Measurements from ENCODE around the gene PIP5K1C.
"Not testable (repeated sequence)": the region's sequence is repeated elsewhere in the genome, so short reads cannot be mapped to it uniquely, and the experiment has no call there.

The PIP5K1C gene

GRCh38 chr19:3659746-3660112 is 40.5 kb downstream of the PIP5K1C start:
- DNase-seq, result no peak

GRCh38 chr19:3658870-3659745 is 41.2 kb downstream of the PIP5K1C start:
- DNase-seq, result no peak

GRCh38 chr19:3658004-3658869 is 42.0 kb downstream of the PIP5K1C start:
- no peak for DNase-seq

GRCh38 chr19:3657395-3657769 is 42.9 kb downstream of the PIP5K1C start:
- no peak for DNase-seq

- DNase-seq, result no peak
Measured at GRCh38 chr19:3656747-3657394, 43.4 kb downstream of the PIP5K1C start.

GRCh38 chr19:3656073-3656746 is 44.1 kb downstream of the PIP5K1C start:
- DNase-seq, result peak; percentile 31

- peak; percentile 93 for DNase-seq
Measured at GRCh38 chr19:3655402-3656072, 44.7 kb downstream of the PIP5K1C start.

GRCh38 chr19:3653865-3654513 is 46.3 kb downstream of the PIP5K1C start:
- DNase-seq, result no peak

- no peak for DNase-seq
Measured at GRCh38 chr19:3653081-3653795, 47.0 kb downstream of the PIP5K1C start.

GRCh38 chr19:3652422-3652821 is 47.8 kb downstream of the PIP5K1C start:
- no peak for DNase-seq

GRCh38 chr19:3651684-3652083 is 48.6 kb downstream of the PIP5K1C start:
- DNase-seq, result no peak

- DNase-seq, result no peak
Measured at GRCh38 chr19:3649888-3650287, 50.4 kb downstream of the PIP5K1C start.

GRCh38 chr19:3648037-3648905 is 52.0 kb downstream of the PIP5K1C start:
- DNase-seq, result no peak

GRCh38 chr19:3647102-3647501 is 53.2 kb downstream of the PIP5K1C start:
- DNase-seq, result not testable (repeated sequence)

- DNase-seq, result no peak
Measured at GRCh38 chr19:3646336-3647092, 53.8 kb downstream of the PIP5K1C start.

GRCh38 chr19:3645726-3646125 is 54.5 kb downstream of the PIP5K1C start:
- DNase-seq, result no peak

GRCh38 chr19:3645067-3645396 is 55.2 kb downstream of the PIP5K1C start:
- DNase-seq, result no peak

- DNase-seq, result peak; percentile 13
Measured at GRCh38 chr19:3644351-3645066, 55.8 kb downstream of the PIP5K1C start.
